ENCODE data around the gene NEURL3.
A peak's percentile ranks its signal among the peaks of the same experiment; 100 is the strongest.
"Not testable (repeated sequence)": the region's sequence is repeated elsewhere in the genome, so short reads cannot be mapped to it uniquely, and the experiment has no call there.

The NEURL3 gene

DNA sequence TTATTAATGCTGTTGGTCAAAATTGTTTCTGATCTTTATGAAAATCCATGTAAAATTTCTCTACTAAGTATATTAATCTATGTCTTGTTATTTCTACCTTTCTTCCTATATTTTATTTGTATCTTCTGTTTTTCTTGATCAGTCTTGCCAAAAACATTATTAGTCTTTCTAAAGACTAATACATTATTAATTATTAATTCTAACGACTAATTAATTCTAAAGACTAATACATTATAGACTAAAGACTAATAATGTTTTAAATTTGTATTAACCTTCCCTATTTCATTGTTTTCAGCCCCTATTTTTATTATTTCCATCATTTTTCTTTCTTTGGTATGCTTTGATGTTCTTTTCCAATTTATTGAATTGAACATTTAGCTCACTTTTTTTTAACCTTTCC, 27.7 kb downstream of the NEURL3 start:
- no peak for DNase-seq

DNA sequence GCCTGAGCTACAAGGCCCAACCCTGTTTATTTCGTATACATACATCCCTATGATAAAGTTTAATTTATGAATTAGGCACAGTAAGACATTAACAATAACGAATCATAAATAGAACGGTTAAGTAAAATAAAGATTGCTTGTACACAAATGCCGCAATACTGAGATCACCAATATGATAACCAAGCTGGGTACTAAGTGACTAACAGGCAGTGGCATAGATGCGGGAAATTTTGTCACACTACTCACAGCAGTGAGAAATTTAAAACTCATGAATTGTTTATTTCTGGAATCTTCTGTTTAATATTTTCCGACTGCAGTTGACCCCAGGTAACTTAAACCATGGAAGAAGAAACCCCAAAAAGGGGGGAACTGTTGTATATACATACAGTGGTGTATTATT, 33.4 kb downstream of the NEURL3 start:
- no peak for DNase-seq

DNA sequence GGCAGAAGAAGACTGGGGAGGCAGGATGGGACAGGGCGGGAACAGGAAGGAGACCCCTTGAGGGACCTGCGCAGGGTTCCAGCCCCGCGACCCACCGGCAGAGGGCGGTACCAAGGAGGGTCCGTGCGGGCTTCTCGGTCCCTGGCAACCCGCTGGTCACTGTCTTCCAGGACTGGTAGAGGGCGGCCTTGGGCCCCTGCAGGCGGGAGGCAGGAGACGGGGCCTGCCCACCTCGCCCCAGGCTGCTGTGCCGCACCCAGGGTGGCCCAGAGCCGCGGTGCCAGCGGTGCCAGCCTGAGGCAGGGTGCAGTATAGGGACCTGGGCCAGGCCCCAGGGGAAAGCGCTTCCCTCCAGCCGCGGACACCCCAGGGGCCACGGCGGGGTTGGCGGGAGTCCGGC, 34.5 kb downstream of the NEURL3 start:
- DNase-seq: no peak

DNA sequence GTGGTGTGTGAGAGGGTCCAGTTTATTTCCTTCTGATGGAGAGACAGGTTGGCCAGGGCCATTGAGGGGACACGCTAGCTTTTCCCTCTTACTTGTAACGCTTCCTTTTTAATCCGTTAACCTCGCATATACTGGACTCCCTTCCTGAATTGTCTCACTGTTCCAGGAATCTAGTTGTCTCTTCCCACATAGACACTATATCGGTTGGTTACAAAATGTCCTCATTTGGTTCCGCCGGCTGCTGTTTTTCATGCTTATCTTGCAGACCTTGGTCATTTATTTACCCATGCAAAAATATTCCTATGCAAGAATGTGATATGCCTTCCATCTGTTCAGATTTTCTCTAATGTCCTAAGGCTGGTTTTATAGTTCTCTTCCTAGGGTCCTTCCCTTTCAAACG, 35.0 kb downstream of the NEURL3 start:
- DNase-seq: no peak

DNA sequence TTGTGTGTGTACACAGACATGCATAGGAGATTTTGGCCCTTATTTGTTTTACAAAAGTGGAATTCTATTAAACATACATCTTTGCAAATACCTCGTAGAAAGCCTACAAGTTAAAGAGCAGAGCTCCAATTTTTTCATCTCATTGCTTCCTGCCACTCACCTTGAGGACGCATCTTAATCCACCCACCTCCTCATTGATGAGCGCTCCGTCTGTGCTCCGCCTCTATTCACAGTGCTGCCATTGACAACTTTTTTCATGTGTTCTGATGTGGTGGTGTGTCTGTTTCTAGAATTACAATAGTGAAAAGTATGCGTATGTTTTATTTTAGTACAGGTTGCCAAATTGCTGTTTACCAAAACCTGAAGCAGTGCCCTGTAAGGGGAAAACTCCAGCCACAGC, 36.3 kb downstream of the NEURL3 start:
- DNase-seq: no peak

DNA sequence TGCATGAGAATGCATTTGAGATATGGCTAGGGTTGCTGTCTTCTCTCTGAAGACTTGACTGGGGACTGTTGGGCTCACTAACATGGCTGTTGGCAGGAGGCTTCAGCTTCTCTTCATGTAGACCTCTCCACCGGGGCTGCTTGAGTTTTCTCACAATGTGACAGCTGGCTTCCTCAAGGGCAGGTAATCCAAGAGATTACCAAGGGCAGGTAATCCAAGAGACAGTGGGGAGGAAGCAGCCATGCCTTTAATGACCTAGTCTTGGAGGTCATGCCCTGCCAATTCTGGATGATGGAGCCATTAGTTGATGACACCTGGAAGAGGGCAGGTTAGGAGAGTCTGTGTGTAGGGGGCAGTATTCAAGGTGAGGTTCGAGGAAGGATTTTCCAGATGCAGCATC, 40.5 kb downstream of the NEURL3 start:
- DNase-seq: no peak

DNA sequence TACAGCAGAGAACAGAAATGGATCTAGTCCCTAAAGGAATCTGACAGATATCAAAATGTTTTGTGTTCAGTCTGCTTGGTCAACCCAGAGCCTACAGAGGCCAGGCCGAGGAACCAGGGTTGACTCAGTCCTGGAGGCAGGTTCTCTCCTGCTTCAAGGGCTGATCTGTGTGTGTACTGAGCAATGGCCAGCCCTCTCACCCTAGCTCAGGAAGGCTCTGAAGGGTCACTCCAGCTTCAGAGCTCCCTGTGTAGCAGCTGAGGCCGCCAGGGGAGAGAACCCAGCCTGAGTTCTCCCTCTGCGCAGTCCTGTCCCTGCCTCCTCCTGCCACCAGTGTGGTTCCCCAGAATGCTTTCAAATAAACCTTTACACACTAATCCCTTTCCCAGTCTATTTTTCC, 41.1 kb downstream of the NEURL3 start:
- DNase-seq: no peak

DNA sequence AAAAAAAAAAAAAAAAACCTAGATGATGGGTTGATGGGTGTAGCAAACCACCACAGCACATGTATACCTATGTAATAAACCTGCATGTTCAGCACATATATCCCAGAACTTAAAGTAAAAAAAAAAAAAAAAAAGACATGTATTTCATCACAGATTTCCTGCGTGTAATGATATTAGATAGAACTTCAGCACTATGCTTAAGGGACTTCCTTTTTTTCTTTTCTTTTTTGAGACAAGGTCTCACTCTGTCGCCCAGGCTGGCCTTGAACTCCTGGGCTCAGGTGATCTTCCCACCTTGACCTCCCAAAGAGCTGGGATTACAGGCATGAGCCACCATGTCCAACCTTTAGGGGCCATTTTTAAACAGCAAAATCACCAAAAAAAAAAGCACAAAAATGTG, 42.0 kb downstream of the NEURL3 start:
- DNase-seq: peak; percentile 22 to 24

DNA sequence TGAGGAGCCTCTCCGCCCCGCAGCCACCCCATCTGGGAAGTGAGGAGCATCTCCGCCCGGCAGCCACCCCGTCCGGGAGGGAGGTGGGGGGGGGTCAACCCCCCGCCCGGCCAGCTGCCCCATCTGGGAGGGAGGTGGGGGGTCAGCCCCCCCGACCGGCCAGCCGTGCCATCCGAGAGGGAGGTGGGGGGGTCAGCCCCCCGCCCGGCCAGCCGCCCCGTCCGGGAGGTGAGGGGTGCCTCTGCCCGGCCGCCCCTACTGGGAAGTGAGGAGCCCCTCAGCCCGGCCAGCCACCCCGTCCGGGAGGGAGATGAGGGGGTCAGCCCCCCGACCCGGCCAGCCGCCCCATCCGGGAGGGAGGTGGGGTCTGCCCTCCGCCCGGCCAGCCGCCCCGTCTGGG, 43.5 kb downstream of the NEURL3 start:
- not testable (repeated sequence) for DNase-seq

DNA sequence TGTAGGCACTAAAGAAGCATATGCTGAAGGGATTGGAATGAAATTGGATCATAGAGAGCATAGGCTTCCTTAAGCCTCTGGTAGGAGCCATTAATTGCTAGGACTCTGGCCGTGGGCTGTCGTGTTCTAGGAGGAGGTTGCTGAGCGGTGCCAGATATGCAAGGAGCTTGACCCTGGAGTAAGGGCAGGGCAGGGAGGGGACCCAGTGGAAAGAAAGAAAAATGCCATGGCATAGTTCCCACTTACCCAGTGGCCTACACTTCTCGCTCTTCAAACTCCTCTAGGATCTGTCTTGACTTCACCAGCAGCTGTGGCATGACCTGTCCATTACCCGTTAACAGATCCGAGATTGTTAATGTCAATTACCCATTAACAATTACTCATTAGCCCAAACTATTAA, 53.1 kb downstream of the NEURL3 start:
- no peak for DNase-seq

DNA sequence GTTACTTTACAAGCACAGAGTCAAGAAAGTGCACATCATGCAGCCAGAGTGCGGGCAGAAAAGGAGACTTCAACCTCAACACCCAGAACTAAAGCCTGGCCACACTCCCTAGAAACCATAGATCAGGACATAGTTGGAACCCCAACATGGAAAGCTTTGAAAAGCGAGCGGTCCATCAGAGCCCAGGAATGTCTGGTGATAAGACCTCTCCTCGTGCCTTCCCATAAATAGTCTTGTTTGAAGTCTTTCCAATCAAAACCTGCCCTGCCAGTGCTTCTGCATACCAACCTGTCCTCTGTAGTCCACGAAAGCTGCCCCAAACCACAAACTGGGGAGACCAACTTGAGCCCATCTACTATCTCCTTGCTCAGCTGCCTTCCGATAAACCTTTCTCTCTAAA, 55.5 kb downstream of the NEURL3 start:
- DNase-seq: no peak

DNA sequence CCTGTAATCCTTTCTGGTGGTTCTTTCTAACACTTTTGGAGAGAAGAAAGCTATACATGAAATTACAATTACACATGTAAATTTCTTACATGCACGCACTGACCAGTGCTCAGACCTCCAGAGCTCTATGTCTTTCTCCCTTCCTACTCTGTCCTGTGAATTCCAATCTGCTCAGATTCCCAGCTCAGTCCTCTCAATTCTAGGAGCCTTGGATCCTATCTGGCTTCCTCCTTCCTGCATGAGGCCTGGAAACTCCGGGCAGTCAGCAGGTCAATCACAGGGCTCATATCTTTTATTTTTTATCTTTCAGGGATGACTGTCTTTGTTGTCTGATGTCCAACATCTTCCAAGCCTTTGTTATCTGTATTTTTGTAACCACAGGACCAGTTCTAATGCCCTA, 56.0 kb downstream of the NEURL3 start:
- DNase-seq: no peak

DNA sequence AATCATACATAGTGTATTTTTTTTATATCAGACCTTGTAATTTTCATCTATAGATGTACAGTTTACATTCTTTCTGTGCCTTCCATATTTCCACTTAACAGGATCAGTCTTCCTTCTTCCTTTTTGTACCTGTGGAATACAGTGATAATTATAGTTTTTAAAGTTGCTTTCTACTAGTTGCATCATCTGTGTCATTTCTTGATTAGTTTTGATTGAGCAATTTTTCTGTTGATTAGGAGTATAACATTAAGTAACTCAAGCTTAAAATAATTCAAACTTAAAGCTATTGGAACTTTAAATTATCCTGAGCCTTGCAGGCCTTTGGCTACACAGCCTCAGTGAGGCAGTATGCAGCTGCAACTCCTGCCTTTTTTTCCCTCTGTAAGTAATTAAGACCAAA, 57.4 kb downstream of the NEURL3 start:
- DNase-seq: no peak

All from AML-193 (cell line).